ENCODE results near the gene SPOUT1. TPM values are rescaled to one million over a fixed set of nuclear protein-coding genes. Genes with fewer than 3 reads are reported as not detected.
"Not testable (repeated sequence)": the region's sequence is repeated elsewhere in the genome, so short reads cannot be mapped to it uniquely, and the experiment has no call there.

Gene SPOUT1
- polyA plus RNA-seq, 1 donor (not counting 4 experiments of a cell fraction or from before 2014, with no cell fraction given) = 22.0 TPM

- Histone ChIP-seq H3K27me3 (ENCODE audit: control insufficient read depth, extremely low read depth, insufficient read depth, low read length) (no peaks in the 10 kb centered on the region), H3K36me3 (ENCODE audit: control insufficient read depth in 2 of 2, extremely low read depth in 1 of 2, insufficient read depth in 2 of 2, low read length in 2 of 2) (peaks cover 25 to 26% of the 10 kb centered on the region in 2 experiments), H3K9me1 (ENCODE audit: control insufficient read depth, extremely low read depth, insufficient read depth, low read length) (no peaks in the 10 kb centered on the region), H3K4me1 (ENCODE audit: control insufficient read depth, extremely low read depth, insufficient read depth, low read length) (no peaks in the 10 kb centered on the region), H3K4me2 (ENCODE audit: control insufficient read depth, extremely low read depth, insufficient read depth, low read depth, low read length) (no peak overlapping the region), H3K27ac (ENCODE audit: control insufficient read depth, insufficient read depth, low read length) (no peak overlapping the region), H3K9me3 (ENCODE audit: control insufficient read depth, low read depth, low read length) (no peaks in the 10 kb centered on the region), H3K9ac (ENCODE audit: control insufficient read depth, extremely low read depth, insufficient read depth, low read length) (no peak overlapping the region), H3K4me3 (ENCODE audit: control insufficient read depth in 2 of 3, extremely low read depth in 1 of 3, insufficient read depth in 2 of 3, low read depth in 1 of 3, low read length in 3 of 3) (no peak overlapping the region), H2AFZ (ENCODE audit: control insufficient read depth, low read length) (no peak overlapping the region), H4K20me1 (ENCODE audit: control insufficient read depth, extremely low read depth, insufficient read depth, low read length) (no peaks in the 10 kb centered on the region), H3K79me2 (ENCODE audit: control insufficient read depth, insufficient read depth, low read length) (no peaks in the 10 kb centered on the region)
- DNase-seq (ENCODE audit: low read depth, low spot score) (no peak), FAIRE-seq (no peak)
- dilution Hi-C loops (cut with MboI; ENCODE audit: extremely low pct_ligation_motif_present, low sequenced_read_pairs) = no loop called here
- TF ChIP-seq CTCF (optimal IDR thresholded peaks at IDR 0.05 in 1 of 3, IDR thresholded peaks at IDR 0.05 in 1 of 3, conservative IDR thresholded peaks at IDR 0.05 in 1 of 3; ENCODE audit: extremely low read depth in 1 of 3, insufficient read depth in 2 of 3, low read length in 3 of 3) (no peak), EZH2 (IDR thresholded peaks at IDR 0.05; ENCODE audit: low read length) (no peak)
Observed at GRCh38 chr9:128798896-128799295, 30.7 kb downstream of the SPOUT1 start.

- DNase-seq (ENCODE audit: low read depth, low spot score); H3K79me2 ChIP-seq (ENCODE audit: control insufficient read depth, insufficient read depth, low read length); H3K4me1 ChIP-seq (ENCODE audit: control insufficient read depth, extremely low read depth, insufficient read depth, low read length); dilution Hi-C loops (cut with MboI; ENCODE audit: extremely low pct_ligation_motif_present, low sequenced_read_pairs); H3K9me3 ChIP-seq (ENCODE audit: control insufficient read depth, low read depth, low read length); H3K27me3 ChIP-seq (ENCODE audit: control insufficient read depth, extremely low read depth, insufficient read depth, low read length); H3K27ac ChIP-seq (ENCODE audit: control insufficient read depth, insufficient read depth, low read length); H3K4me2 ChIP-seq (ENCODE audit: control insufficient read depth, extremely low read depth, insufficient read depth, low read depth, low read length); H3K4me3 ChIP-seq (ENCODE audit: control insufficient read depth in 2 of 3, extremely low read depth in 1 of 3, insufficient read depth in 2 of 3, low read depth in 1 of 3, low read length in 3 of 3); FAIRE-seq; H4K20me1 ChIP-seq (ENCODE audit: control insufficient read depth, extremely low read depth, insufficient read depth, low read length); H2AFZ ChIP-seq (ENCODE audit: control insufficient read depth, low read length); H3K9ac ChIP-seq (ENCODE audit: control insufficient read depth, extremely low read depth, insufficient read depth, low read length); H3K9me1 ChIP-seq (ENCODE audit: control insufficient read depth, extremely low read depth, insufficient read depth, low read length): not testable (repeated sequence)
- H3K36me3 ChIP-seq (ENCODE audit: control insufficient read depth in 2 of 2, extremely low read depth in 1 of 2, insufficient read depth in 2 of 2, low read length in 2 of 2) = peaks cover 27 to 35% of the 10 kb centered on the region in 2 experiments
Observed at GRCh38 chr9:128794961-128795360, 34.6 kb downstream of the SPOUT1 start.

GRCh38 chr9:128792978-128793686, 36.5 kb downstream of the SPOUT1 start:
- Histone ChIP-seq H3K4me3 (ENCODE audit: control insufficient read depth in 2 of 3, extremely low read depth in 1 of 3, insufficient read depth in 2 of 3, low read depth in 1 of 3, low read length in 3 of 3) (no peak overlapping the region), H3K4me2 (ENCODE audit: control insufficient read depth, extremely low read depth, insufficient read depth, low read depth, low read length) (no peak overlapping the region), H3K9me3 (ENCODE audit: control insufficient read depth, low read depth, low read length) (no peaks in the 10 kb centered on the region), H2AFZ (ENCODE audit: control insufficient read depth, low read length) (no peak overlapping the region), H3K27me3 (ENCODE audit: control insufficient read depth, extremely low read depth, insufficient read depth, low read length) (no peaks in the 10 kb centered on the region), H3K79me2 (ENCODE audit: control insufficient read depth, insufficient read depth, low read length) (peaks cover under 1% of the 10 kb centered on the region), H3K36me3 (ENCODE audit: control insufficient read depth in 2 of 2, extremely low read depth in 1 of 2, insufficient read depth in 2 of 2, low read length in 2 of 2) (peaks cover 23 to 24% of the 10 kb centered on the region in 2 experiments), H3K9ac (ENCODE audit: control insufficient read depth, extremely low read depth, insufficient read depth, low read length) (no peak overlapping the region), H4K20me1 (ENCODE audit: control insufficient read depth, extremely low read depth, insufficient read depth, low read length) (no peaks in the 10 kb centered on the region), H3K9me1 (ENCODE audit: control insufficient read depth, extremely low read depth, insufficient read depth, low read length) (no peaks in the 10 kb centered on the region), H3K4me1 (ENCODE audit: control insufficient read depth, extremely low read depth, insufficient read depth, low read length) (peaks cover 3% of the 10 kb centered on the region), H3K27ac (ENCODE audit: control insufficient read depth, insufficient read depth, low read length) (no peak overlapping the region)
- TF ChIP-seq EZH2 (IDR thresholded peaks at IDR 0.05; ENCODE audit: low read length) = no peak
- no peak for TF ChIP-seq CTCF (optimal IDR thresholded peaks at IDR 0.05 in 1 of 3, IDR thresholded peaks at IDR 0.05 in 1 of 3, conservative IDR thresholded peaks at IDR 0.05 in 1 of 3; ENCODE audit: extremely low read depth in 1 of 3, insufficient read depth in 2 of 3, low read length in 3 of 3)
- dilution Hi-C loops (cut with MboI; ENCODE audit: extremely low pct_ligation_motif_present, low sequenced_read_pairs) = no loop called here
- no peak for FAIRE-seq
- no peak for DNase-seq (ENCODE audit: low read depth, low spot score)

Measured in keratinocyte (primary cell).